Jurkat, Clone E6-1 (cell line): Measurements from ENCODE around the gene SCN9A.
"Not testable (repeated sequence)": the region's sequence is repeated elsewhere in the genome, so short reads cannot be mapped to it uniquely, and the experiment has no call there.

Experiments used
- DNase-seq: peaks from one replicate; pipeline ENCODE4 v3.0.0-alpha.2; 2011; ENCODE audit warnings: low read depth, low spot score
- H3K4me3 ChIP-seq: 2 replicates; pipeline ENCODE4 v1.5.1; 2011; ENCODE audit warnings: mild to moderate bottlenecking, low read length, control low read depth, moderate library complexity

SCN9A gene

GRCh38 chr2:166376873-166377272 is 1.1 kb upstream of the SCN9A start:
- DNase-seq = no peak
- H3K4me3 ChIP-seq = no peak overlapping the region

- H3K4me3 ChIP-seq = no peak overlapping the region
- DNase-seq = no peak
These were observed 714 bp upstream of the SCN9A start for GRCh38 chr2:166376488-166376828.

- peak overlapping the region; percentile 54 for H3K4me3 ChIP-seq
- DNase-seq = no peak
These were observed 479 bp downstream of the SCN9A start for GRCh38 chr2:166375195-166375735.

GRCh38 chr2:166373951-166374350 is 1.8 kb downstream of the SCN9A start:
- H3K4me3 ChIP-seq = no peak overlapping the region
- DNase-seq = no peak

- H3K4me3 ChIP-seq = no peak overlapping the region
- DNase-seq = no peak
These were observed 2.2 kb downstream of the SCN9A start for GRCh38 chr2:166373539-166373938.

GRCh38 chr2:166373105-166373504 is 2.6 kb downstream of the SCN9A start:
- no peak overlapping the region for H3K4me3 ChIP-seq
- no peak for DNase-seq

- DNase-seq = no peak
- no peak overlapping the region for H3K4me3 ChIP-seq
These were observed 3.7 kb downstream of the SCN9A start for GRCh38 chr2:166372046-166372445.

- DNase-seq = no peak
- H3K4me3 ChIP-seq = no peak overlapping the region
These were observed 9.8 kb downstream of the SCN9A start for GRCh38 chr2:166365803-166366420.

GRCh38 chr2:166365239-166365638 is 10.5 kb downstream of the SCN9A start:
- H3K4me3 ChIP-seq = no peak overlapping the region

GRCh38 chr2:166364476-166365161 is 11.1 kb downstream of the SCN9A start:
- no peak overlapping the region for H3K4me3 ChIP-seq
- DNase-seq = no peak

More at GRCh38 chr2:166365239-166365638, 10.5 kb downstream of the SCN9A start:
- no peak for DNase-seq

GRCh38 chr2:166361351-166362153 is 14.2 kb downstream of the SCN9A start:
- no peak overlapping the region for H3K4me3 ChIP-seq
- DNase-seq = peak; percentile 36

- no peak overlapping the region for H3K4me3 ChIP-seq
- DNase-seq = no peak
These were observed 14.8 kb downstream of the SCN9A start for GRCh38 chr2:166360906-166361305.

- DNase-seq = no peak
- no peak overlapping the region for H3K4me3 ChIP-seq
These were observed 15.3 kb downstream of the SCN9A start for GRCh38 chr2:166360426-166360825.

GRCh38 chr2:166357950-166358321 is 17.8 kb downstream of the SCN9A start:
- not testable (repeated sequence) for H3K4me3 ChIP-seq, DNase-seq

GRCh38 chr2:166357068-166357949 is 18.4 kb downstream of the SCN9A start:
- no peak for DNase-seq
- H3K4me3 ChIP-seq = no peak overlapping the region

GRCh38 chr2:166351319-166351718 is 24.4 kb downstream of the SCN9A start:
- DNase-seq = no peak
- H3K4me3 ChIP-seq = no peak overlapping the region

GRCh38 chr2:166350525-166350924 is 25.2 kb downstream of the SCN9A start:
- H3K4me3 ChIP-seq = no peak overlapping the region
- no peak for DNase-seq

- no peak for DNase-seq
- no peak overlapping the region for H3K4me3 ChIP-seq
These were observed 31.2 kb downstream of the SCN9A start for GRCh38 chr2:166344286-166345113.
